Subcutaneous adipose tissue (tissue), 4 donors: ENCODE measurements around the gene MAGI1. TPM values are rescaled to one million over a fixed set of nuclear protein-coding genes. Genes with fewer than 3 reads are reported as not detected.

Experiments
- CTCF ChIP-seq: fragments of 450-650 bp; IDR thresholded peaks from one replicate; pipeline ENCODE4 v1.5.1; 2016; ENCODE audit warnings: low read depth, mild to moderate bottlenecking, control low read depth, antibody characterized with exemption, moderate library complexity
- total RNA-seq, 4 donors: library from RNA; depleted of rRNA; stranded (reverse); fragments of >200 nt; gene quantifications; one replicate each; pipeline ENCODE4 v1.1.0, GENCODE V29; 2016

Gene MAGI1
- total RNA-seq, 4 donors from 2014 or later, result 15.3 to 56.9 (median 35.4) TPM

- no peak for TF ChIP-seq CTCF
Observed at GRCh38 chr3:65449841-65450428, 588.8 kb downstream of the MAGI1 start.

- TF ChIP-seq CTCF, result no peak
Observed at GRCh38 chr3:65448120-65448519, 590.6 kb downstream of the MAGI1 start.

GRCh38 chr3:65445573-65446169 lies 593.0 kb downstream of the MAGI1 start:
- no peak for TF ChIP-seq CTCF

- no peak for TF ChIP-seq CTCF
Observed at GRCh38 chr3:65444447-65444815, 594.3 kb downstream of the MAGI1 start.

GRCh38 chr3:65443739-65444446 lies 594.8 kb downstream of the MAGI1 start:
- TF ChIP-seq CTCF, result no peak

- no peak for TF ChIP-seq CTCF
Observed at GRCh38 chr3:65439641-65440284, 599.0 kb downstream of the MAGI1 start.

- no peak for TF ChIP-seq CTCF
Observed at GRCh38 chr3:65438612-65439011, 600.1 kb downstream of the MAGI1 start.
